Measurements from ENCODE around the gene SYNE2.

GRCh38 chr14:64114166-64114565, 261.4 kb downstream of the SYNE2 start:
- TF ChIP-seq CTCF (conservative IDR thresholded peaks at IDR 0.05 in 1 of 2, IDR thresholded peaks at IDR 0.05 in 1 of 2; ENCODE audit: low read depth in 1 of 2, low read length in 2 of 2) (no peak), EZH2 (IDR thresholded peaks at IDR 0.05; ENCODE audit: low read length, missing control alignments) (no peak)

Data from fibroblast of lung (primary cell).